Stimulated activated naive B cell treated with anti-CD40 and anti-IgM and Interleukin-4, amounts not matched to agents 10 μg/mL and 1 μg/mL and 100 μg/mL, for 72 hours (primary cell): ENCODE data around the gene IMPA2.

Experiments used
- ATAC-seq, 2 donors: fragments of 150-1000 bp; cut with Tn5 transposase; replicated peaks; 2 replicates each; pipeline ENCODE4 v1.10.0; 2021; ENCODE audit warnings: moderate library complexity in 1 of 2
- DNase-seq: peaks from one replicate; pipeline ENCODE4 v3.0.0; 2021
- H3K27ac Mint-ChIP-seq: one replicate; pipeline ENCODE4 v1.8.0; 2022; ENCODE audit warnings: mild to moderate bottlenecking, mixed read lengths
- H3K27me3 Mint-ChIP-seq, 2 donors: one replicate each; pipeline ENCODE4 v1.8.0; 2022; ENCODE audit warnings: mixed read lengths in 2 of 2
- H3K36me3 Mint-ChIP-seq, 2 donors: one replicate each; pipeline ENCODE4 v1.8.0; 2022; ENCODE audit warnings: mixed read lengths in 2 of 2, mild to moderate bottlenecking in 1 of 2
- H3K4me1 Mint-ChIP-seq, 2 donors: one replicate each; pipeline ENCODE4 v1.8.0; 2022; ENCODE audit warnings: mixed read lengths in 2 of 2, mild to moderate bottlenecking in 1 of 2
- H3K4me3 Mint-ChIP-seq, 2 donors: one replicate each; pipeline ENCODE4 v1.8.0; 2022; ENCODE audit warnings: mild to moderate bottlenecking in 2 of 2, mixed read lengths in 2 of 2, moderate library complexity in 1 of 2
- H3K9me3 Mint-ChIP-seq, 2 donors: one replicate each; pipeline ENCODE4 v1.8.0; 2022; ENCODE audit warnings: mixed read lengths in 2 of 2, mild to moderate bottlenecking in 1 of 2

Gene IMPA2

DNA sequence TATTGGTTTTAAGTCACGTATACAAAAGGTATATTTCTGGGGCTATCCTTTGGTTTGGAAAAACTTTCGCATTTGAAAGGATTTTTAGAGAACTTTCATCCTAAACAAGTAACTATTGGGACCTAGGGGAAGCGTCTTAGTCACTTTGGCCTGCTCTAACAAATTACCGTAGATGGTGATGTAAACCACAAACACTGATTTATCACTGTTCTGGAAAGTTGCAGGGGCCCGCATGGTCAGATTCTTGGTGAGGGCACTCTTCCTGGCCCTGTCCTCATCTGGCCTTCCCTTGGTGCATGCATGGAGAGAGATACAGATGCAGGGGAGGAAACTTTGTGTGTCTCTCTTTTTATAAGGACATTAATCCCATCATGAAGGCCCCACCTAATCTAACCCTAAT is 63.3 kb downstream of the IMPA2 start:
- DNase-seq = no peak
- H3K27ac Mint-ChIP-seq = no peak overlapping the region
- no peak for ATAC-seq

GRCh38 chr18:12046046-12046750 is 64.9 kb downstream of the IMPA2 start:
- Mint-ChIP-seq H3K4me3 (no peak overlapping the region), H3K4me1 (peaks cover 33 to 36% of the 10 kb centered on the region in 2 donors), H3K36me3 (no peaks in the 10 kb centered on the region), H3K27me3 (peaks cover 17 to 21% of the 10 kb centered on the region in 2 donors), H3K27ac (no peak overlapping the region), H3K9me3 (no peaks in the 10 kb centered on the region)
- DNase-seq (no peak), ATAC-seq (no peak)

More for the DNA sequence above, 63.3 kb downstream of the IMPA2 start:
- Mint-ChIP-seq H3K4me3 (no peak overlapping the region), H3K27me3 (peaks cover 29 to 36% of the 10 kb centered on the region in 2 donors), H3K9me3 (no peaks in the 10 kb centered on the region), H3K4me1 (peaks cover 20 to 22% of the 10 kb centered on the region in 2 donors), H3K36me3 (no peaks in the 10 kb centered on the region)

DNA sequence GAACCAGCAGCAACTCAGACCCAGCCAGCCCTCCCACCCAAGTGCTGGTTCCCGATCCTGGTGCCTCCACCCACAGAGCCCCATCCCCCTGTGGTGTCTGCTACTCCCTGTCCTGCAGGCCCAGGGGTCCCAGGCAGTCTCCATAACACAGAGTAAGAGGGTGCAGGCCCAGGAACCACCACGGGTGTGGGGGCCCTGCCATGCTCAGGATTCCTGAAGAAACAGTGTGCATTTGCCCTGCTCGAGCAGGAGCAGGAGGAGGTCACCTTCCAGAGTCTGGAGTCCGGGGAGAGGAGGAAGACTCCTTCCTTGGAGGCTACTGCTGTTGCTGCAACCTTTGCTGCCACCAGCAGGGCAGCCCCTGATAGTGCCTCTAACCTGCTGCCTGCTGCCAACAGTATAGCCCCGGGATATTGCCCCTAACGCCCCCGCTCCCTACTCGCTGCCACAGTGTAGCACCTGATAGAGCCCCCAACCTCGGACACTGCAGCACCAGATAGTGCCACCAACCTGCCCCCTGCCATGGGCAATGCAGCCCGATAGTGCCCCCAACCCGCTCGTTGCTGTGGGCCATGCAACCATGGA is 65.5 kb downstream of the IMPA2 start:
- no peak overlapping the region for H3K27ac Mint-ChIP-seq
- no peak for ATAC-seq
- H3K27me3 Mint-ChIP-seq = peaks cover 12 to 14% of the 10 kb centered on the region in 2 donors

GRCh38 chr18:12048010-12048826 is 66.9 kb downstream of the IMPA2 start:
- Mint-ChIP-seq H3K27ac (peak overlapping the region; percentile 6), H3K9me3 (no peaks in the 10 kb centered on the region), H3K4me3 (peak overlapping the region; percentile 5 to 47), H3K4me1 (peaks cover 33 to 47% of the 10 kb centered on the region in 2 donors), H3K36me3 (no peaks in the 10 kb centered on the region), H3K27me3 (peaks cover 3 to 5% of the 10 kb centered on the region in 2 donors)
- DNase-seq (no peak), ATAC-seq (no peak)

More for the DNA sequence above, 65.5 kb downstream of the IMPA2 start:
- no peak for DNase-seq
- Mint-ChIP-seq H3K9me3 (no peaks in the 10 kb centered on the region), H3K36me3 (no peaks in the 10 kb centered on the region), H3K4me3 (no peak overlapping the region), H3K4me1 (peaks cover 31 to 39% of the 10 kb centered on the region in 2 donors)

DNA sequence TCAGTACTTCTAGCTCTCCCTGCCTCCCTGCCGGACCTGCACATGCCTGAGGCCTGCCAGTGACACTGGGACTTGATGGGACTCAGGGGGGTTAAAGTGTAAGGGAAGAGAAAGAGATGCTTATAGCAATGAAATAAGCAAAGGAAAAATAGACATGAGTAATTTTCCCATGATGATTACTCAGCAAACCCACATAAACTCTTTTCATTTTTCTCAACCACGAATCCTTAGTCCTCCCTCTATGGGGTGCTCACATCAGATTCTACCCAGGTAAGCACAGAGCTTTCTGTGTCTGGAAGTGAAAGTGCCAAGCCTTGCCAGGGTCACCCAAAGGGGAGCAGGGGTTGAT is 67.5 kb downstream of the IMPA2 start:
- Mint-ChIP-seq H3K4me1 (peaks cover 37 to 53% of the 10 kb centered on the region in 2 donors), H3K36me3 (no peaks in the 10 kb centered on the region), H3K4me3 (peak overlapping the region; percentile 5 to 47), H3K27me3 (peaks cover 3 to 5% of the 10 kb centered on the region in 2 donors), H3K27ac (peak overlapping the region; percentile 6), H3K9me3 (no peaks in the 10 kb centered on the region)
- ATAC-seq (no peak), DNase-seq (no peak)

DNA sequence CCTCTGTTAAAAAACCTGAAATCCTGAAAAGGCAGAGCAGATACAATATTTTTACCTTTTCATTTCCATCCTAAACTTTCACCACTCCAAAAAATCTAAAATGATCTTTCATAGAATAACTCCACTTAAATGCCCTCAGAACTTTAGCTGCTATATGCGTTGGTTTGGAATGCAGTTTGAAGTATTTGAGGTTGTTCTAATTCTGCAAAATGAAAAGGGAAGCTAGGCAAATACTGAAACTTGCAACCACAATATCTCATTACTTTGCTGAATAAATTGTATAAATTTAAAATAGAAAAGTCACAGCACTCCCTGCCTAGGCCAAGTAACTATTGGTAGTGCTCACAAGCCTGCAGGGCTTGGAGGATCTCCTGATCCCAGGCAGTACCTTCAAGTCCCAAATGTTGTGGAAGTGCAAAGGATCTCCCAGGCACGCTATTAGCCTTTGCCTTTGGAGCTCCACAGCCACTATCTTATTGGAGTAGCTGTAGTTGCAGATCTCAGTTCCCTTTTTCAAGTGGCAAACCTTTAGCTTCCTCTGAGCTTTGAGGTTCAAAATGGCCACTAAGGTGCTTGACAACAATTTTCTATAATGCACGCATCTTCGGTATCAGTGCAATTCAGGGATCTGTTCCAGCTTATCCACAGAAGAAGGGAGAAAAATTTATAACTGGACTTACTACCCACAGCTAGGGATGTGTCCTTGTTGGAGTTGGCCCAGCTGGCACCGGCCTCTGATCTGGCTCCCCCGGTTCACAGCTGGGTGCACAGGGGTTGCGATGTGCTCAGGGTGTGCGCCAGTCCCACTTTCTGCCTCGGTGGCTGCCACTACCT is 68.9 kb downstream of the IMPA2 start:
- Mint-ChIP-seq H3K27ac (no peak overlapping the region), H3K27me3 (no peaks in the 10 kb centered on the region), H3K4me3 (peak overlapping the region; percentile 52 to 65), H3K9me3 (no peaks in the 10 kb centered on the region), H3K4me1 (peaks cover 42 to 59% of the 10 kb centered on the region in 2 donors), H3K36me3 (no peaks in the 10 kb centered on the region)
- ATAC-seq = peak; percentile 89
- DNase-seq = peak; percentile 44

GRCh38 chr18:12052866-12053265 is 71.6 kb downstream of the IMPA2 start:
- peaks cover 42 to 57% of the 10 kb centered on the region in 2 donors for H3K4me1 Mint-ChIP-seq
- H3K36me3 Mint-ChIP-seq = no peaks in the 10 kb centered on the region
- no peaks in the 10 kb centered on the region for H3K9me3 Mint-ChIP-seq
- no peak for ATAC-seq
- peak overlapping the region; percentile 25 for H3K27ac Mint-ChIP-seq
- DNase-seq = no peak
- peaks cover 0 to 4% of the 10 kb centered on the region in 2 donors for H3K27me3 Mint-ChIP-seq
- no peak overlapping the region for H3K4me3 Mint-ChIP-seq

- Mint-ChIP-seq H3K27me3 (peaks cover 0 to 4% of the 10 kb centered on the region in 2 donors), H3K4me3 (no peak overlapping the region), H3K4me1 (peaks cover 38 to 52% of the 10 kb centered on the region in 2 donors), H3K36me3 (no peaks in the 10 kb centered on the region), H3K27ac (no peak overlapping the region), H3K9me3 (no peaks in the 10 kb centered on the region)
- DNase-seq (no peak), ATAC-seq (peak; percentile 85)
Measured at GRCh38 chr18:12053289-12053688, 72.0 kb downstream of the IMPA2 start.

DNA sequence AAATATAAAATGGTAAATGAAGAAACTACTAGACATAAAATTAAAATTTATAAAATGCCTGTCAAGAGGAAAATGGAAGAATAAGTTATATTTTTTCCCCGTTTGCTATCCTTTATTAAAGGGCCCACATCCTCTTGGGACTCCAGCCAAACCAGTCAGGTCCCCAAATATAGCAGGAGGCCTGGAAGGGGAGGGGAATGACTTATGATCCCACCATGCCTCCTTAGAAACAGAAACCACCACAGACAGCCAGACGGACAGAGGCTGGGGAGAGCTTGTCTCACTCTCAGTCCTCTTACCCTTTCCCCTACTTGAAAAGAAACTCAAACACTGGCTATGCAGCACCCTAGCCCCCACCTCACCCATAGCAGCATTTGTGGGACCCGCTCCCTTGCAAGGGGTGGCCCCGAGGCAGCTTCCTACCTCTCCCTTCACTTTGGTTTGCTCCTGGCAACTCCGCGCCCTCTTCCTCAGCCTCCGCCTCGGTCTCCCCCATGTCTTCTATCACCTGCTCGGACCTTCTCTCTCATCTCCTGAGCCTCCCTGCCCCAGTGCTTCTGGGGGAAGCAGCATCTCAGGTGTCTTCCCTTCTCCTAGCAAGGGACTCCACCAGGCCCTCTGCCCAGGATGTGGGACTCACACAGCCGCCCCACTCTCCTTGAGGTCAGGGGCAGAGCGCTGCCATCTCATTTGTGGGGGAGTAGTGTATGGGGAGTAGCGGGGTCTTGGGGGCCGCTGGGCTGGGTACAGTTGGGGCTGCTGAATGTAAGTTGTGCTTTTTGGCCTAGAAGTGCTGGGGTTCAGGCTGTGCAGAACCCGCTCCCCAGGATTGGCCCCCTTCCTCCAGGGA is 75.0 kb downstream of the IMPA2 start:
- no peaks in the 10 kb centered on the region for H3K36me3 Mint-ChIP-seq
- H3K4me1 Mint-ChIP-seq = peaks cover 14 to 23% of the 10 kb centered on the region in 2 donors
- peaks cover 0 to 4% of the 10 kb centered on the region in 2 donors for H3K27me3 Mint-ChIP-seq
- no peaks in the 10 kb centered on the region for H3K9me3 Mint-ChIP-seq
- ATAC-seq = no peak
- H3K27ac Mint-ChIP-seq = no peak overlapping the region
- no peak overlapping the region for H3K4me3 Mint-ChIP-seq
- DNase-seq = no peak

DNA sequence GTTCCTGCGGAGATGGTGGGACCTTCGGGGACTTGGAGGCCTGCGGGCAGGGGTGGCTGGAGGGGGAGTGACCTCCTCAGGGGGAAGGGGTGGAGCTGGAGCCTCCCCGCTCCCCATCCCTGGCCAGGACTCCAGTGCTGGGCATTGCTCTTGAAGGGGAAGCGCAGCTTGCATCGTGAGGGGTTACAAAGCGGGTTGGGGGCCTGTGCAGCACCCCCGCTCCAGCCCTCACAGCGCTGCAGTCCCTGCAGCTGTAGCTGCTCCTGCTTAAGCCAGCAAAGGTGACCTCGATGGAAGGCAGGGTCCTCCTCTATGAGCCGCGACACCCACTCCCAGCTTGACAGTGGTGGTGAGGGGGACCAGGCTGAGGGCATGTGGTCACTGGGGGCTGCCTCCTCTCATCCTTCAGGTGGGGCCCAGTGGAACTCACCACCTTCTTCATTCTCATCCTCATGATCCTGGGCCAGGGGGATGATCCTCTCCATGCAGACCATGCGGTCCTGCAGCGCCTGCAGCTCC is 75.6 kb downstream of the IMPA2 start:
- no peaks in the 10 kb centered on the region for H3K9me3 Mint-ChIP-seq
- DNase-seq = no peak
- peaks cover 13 to 20% of the 10 kb centered on the region in 2 donors for H3K4me1 Mint-ChIP-seq
- peaks cover 0 to 4% of the 10 kb centered on the region in 2 donors for H3K27me3 Mint-ChIP-seq
- ATAC-seq = no peak
- H3K27ac Mint-ChIP-seq = no peak overlapping the region
- no peak overlapping the region for H3K4me3 Mint-ChIP-seq
- H3K36me3 Mint-ChIP-seq = no peaks in the 10 kb centered on the region

- Mint-ChIP-seq H3K4me3 (no peak overlapping the region), H3K36me3 (no peaks in the 10 kb centered on the region), H3K9me3 (no peaks in the 10 kb centered on the region), H3K27me3 (peaks cover 0 to 4% of the 10 kb centered on the region in 2 donors), H3K27ac (peak overlapping the region; percentile 51), H3K4me1 (peaks cover 13 to 19% of the 10 kb centered on the region in 2 donors)
- ATAC-seq (no peak), DNase-seq (no peak)
Measured at GRCh38 chr18:12057419-12058039, 76.2 kb downstream of the IMPA2 start.

DNA sequence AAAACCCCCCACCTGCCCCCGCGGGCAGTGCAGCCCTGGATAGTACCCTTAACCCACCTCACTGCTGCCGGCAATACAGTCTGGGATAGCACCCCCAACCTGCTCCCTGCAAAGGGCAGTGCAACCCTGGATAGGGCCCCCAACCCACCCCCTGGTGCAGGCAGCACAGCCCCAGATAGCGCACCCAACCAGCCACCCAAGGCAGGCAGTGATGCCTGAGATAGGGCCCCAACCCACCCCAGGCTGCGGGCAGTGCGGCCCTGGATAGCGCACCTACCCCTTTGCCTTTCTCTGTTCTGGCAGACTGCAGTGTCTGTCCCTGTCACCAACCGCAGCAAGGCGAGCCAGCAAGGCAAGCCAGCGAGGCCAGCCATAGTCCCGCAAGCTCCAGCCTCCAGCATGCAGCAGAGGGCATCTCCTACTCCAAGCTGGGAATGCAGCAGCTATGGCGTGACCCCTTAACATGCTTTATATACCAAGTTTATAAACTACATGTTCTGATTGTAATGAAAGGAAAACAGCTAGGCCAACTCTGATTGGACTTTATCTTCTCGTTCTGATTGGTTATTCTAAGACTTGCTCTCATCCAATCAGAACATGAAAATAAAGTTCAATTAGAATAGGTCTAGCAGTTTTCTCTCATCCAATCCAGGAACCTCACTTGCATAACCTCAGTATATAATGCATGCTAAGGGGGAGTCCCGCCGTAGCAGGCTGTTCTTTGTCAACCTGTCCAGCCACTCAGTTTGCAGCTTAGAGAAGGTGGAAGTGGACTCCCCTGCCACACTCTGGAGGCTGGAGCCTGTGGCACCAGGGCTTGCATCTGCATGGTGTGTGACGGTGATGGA is 78.3 kb downstream of the IMPA2 start:
- no peaks in the 10 kb centered on the region for H3K9me3 Mint-ChIP-seq
- H3K27me3 Mint-ChIP-seq = peaks cover 4 to 5% of the 10 kb centered on the region in 2 donors
- H3K27ac Mint-ChIP-seq = no peak overlapping the region
- no peaks in the 10 kb centered on the region for H3K36me3 Mint-ChIP-seq
- no peak for DNase-seq
- H3K4me3 Mint-ChIP-seq = no peak overlapping the region
- peaks cover 0 to 2% of the 10 kb centered on the region in 2 donors for H3K4me1 Mint-ChIP-seq
- ATAC-seq = peak; percentile 55 to 59
